HG02798 (cell line): ENCODE results near the gene IL1RAP.
A peak's percentile ranks its signal among the peaks of the same experiment; 100 is the strongest.

Source experiments
- ATAC-seq: cut with Tn5 transposase; IDR thresholded peaks from one replicate; pipeline ENCODE4 v1.9.1; 2021; ENCODE audit warnings: mild to moderate bottlenecking; ENCODE audit not compliant: unreplicated experiment, poor library complexity

Gene IL1RAP

GRCh38 chr3:190566043-190566933, 52.4 kb downstream of the IL1RAP start:
- no peak for ATAC-seq

- ATAC-seq, result no peak
Measured at GRCh38 chr3:190568036-190568435, 54.2 kb downstream of the IL1RAP start.

GRCh38 chr3:190574473-190574872, 60.6 kb downstream of the IL1RAP start:
- no peak for ATAC-seq

GRCh38 chr3:190575437-190576185, 61.7 kb downstream of the IL1RAP start:
- ATAC-seq, result no peak

GRCh38 chr3:190577225-190577624, 63.3 kb downstream of the IL1RAP start:
- no peak for ATAC-seq

- no peak for ATAC-seq
Measured at GRCh38 chr3:190579514-190580137, 65.7 kb downstream of the IL1RAP start.

GRCh38 chr3:190580417-190580816, 66.5 kb downstream of the IL1RAP start:
- ATAC-seq, result no peak

GRCh38 chr3:190581041-190581541, 67.2 kb downstream of the IL1RAP start:
- ATAC-seq, result peak; percentile 42

- no peak for ATAC-seq
Measured at GRCh38 chr3:190582667-190583066, 68.8 kb downstream of the IL1RAP start.

GRCh38 chr3:190585805-190586630, 72.1 kb downstream of the IL1RAP start:
- peak; percentile 41 for ATAC-seq

GRCh38 chr3:190586631-190587011, 72.7 kb downstream of the IL1RAP start:
- ATAC-seq, result peak; percentile 76

- no peak for ATAC-seq
Measured at GRCh38 chr3:190588570-190588969, 74.7 kb downstream of the IL1RAP start.

- ATAC-seq, result no peak
Measured at GRCh38 chr3:190589326-190589725, 75.4 kb downstream of the IL1RAP start.

- no peak for ATAC-seq
Measured at GRCh38 chr3:190591080-190591479, 77.2 kb downstream of the IL1RAP start.

- no peak for ATAC-seq
Measured at GRCh38 chr3:190593075-190593474, 79.2 kb downstream of the IL1RAP start.

GRCh38 chr3:190594171-190594570, 80.3 kb downstream of the IL1RAP start:
- ATAC-seq, result no peak

GRCh38 chr3:190595179-190595795, 81.4 kb downstream of the IL1RAP start:
- ATAC-seq, result no peak

GRCh38 chr3:190595807-190596206, 81.9 kb downstream of the IL1RAP start:
- ATAC-seq, result no peak
